Activated naive CD4-positive, alpha-beta T cell treated with Interleukin-2 at 50 U/mL for 16 hours (primary cell): ENCODE measurements around the gene ZFAND5.

Experiments used
- DNase-seq: peaks from one replicate; pipeline ENCODE4 v3.0.0-alpha.2; 2020

Gene ZFAND5

GRCh38 chr9:72362680-72363139 lies 2.3 kb downstream of the ZFAND5 start:
- DNase-seq: peak; percentile 46

- no peak for DNase-seq
Measured at GRCh38 chr9:72362118-72362531, 2.9 kb downstream of the ZFAND5 start.

GRCh38 chr9:72361217-72361616 lies 3.8 kb downstream of the ZFAND5 start:
- DNase-seq: no peak

- no peak for DNase-seq
Measured at GRCh38 chr9:72360324-72360723, 4.7 kb downstream of the ZFAND5 start.

GRCh38 chr9:72356041-72356582 lies 8.9 kb downstream of the ZFAND5 start:
- DNase-seq: no peak

GRCh38 chr9:72355153-72355552 lies 9.9 kb downstream of the ZFAND5 start:
- no peak for DNase-seq

- DNase-seq: no peak
Measured at GRCh38 chr9:72354704-72355103, 10.3 kb downstream of the ZFAND5 start.

- DNase-seq: no peak
Measured at GRCh38 chr9:72353455-72354116, 11.4 kb downstream of the ZFAND5 start.

GRCh38 chr9:72352911-72353388 lies 12.1 kb downstream of the ZFAND5 start:
- DNase-seq: no peak

- no peak for DNase-seq
Measured at GRCh38 chr9:72351538-72352453, 13.2 kb downstream of the ZFAND5 start.

- no peak for DNase-seq
Measured at GRCh38 chr9:72349911-72350310, 15.1 kb downstream of the ZFAND5 start.

GRCh38 chr9:72349240-72349639 lies 15.8 kb downstream of the ZFAND5 start:
- DNase-seq: no peak

GRCh38 chr9:72346333-72346732 lies 18.7 kb downstream of the ZFAND5 start:
- DNase-seq: no peak

GRCh38 chr9:72338631-72339030 lies 26.4 kb downstream of the ZFAND5 start:
- no peak for DNase-seq

- no peak for DNase-seq
Measured at GRCh38 chr9:72337286-72337685, 27.7 kb downstream of the ZFAND5 start.

- no peak for DNase-seq
Measured at GRCh38 chr9:72334658-72335337, 30.2 kb downstream of the ZFAND5 start.

- DNase-seq: no peak
Measured at GRCh38 chr9:72333709-72334108, 31.3 kb downstream of the ZFAND5 start.

GRCh38 chr9:72333197-72333596 lies 31.8 kb downstream of the ZFAND5 start:
- DNase-seq: no peak

- DNase-seq: no peak
Measured at GRCh38 chr9:72332351-72332750, 32.7 kb downstream of the ZFAND5 start.

- DNase-seq: no peak
Measured at GRCh38 chr9:72327631-72328030, 37.4 kb downstream of the ZFAND5 start.

- DNase-seq: no peak
Measured at GRCh38 chr9:72326641-72327040, 38.4 kb downstream of the ZFAND5 start.

GRCh38 chr9:72324974-72325373 lies 40.0 kb downstream of the ZFAND5 start:
- DNase-seq: no peak

GRCh38 chr9:72322678-72323077 lies 42.3 kb downstream of the ZFAND5 start:
- DNase-seq: no peak
